GM19193 (cell line): ENCODE data around the gene NTM.

Experiments
- POLR2A ChIP-seq: IDR thresholded peaks from 4 replicates; pipeline ENCODE4 v1.6.1; 2011; ENCODE audit not compliant: insufficient read depth, insufficient read length; ENCODE audit errors: extremely low read depth

The NTM gene

DNA sequence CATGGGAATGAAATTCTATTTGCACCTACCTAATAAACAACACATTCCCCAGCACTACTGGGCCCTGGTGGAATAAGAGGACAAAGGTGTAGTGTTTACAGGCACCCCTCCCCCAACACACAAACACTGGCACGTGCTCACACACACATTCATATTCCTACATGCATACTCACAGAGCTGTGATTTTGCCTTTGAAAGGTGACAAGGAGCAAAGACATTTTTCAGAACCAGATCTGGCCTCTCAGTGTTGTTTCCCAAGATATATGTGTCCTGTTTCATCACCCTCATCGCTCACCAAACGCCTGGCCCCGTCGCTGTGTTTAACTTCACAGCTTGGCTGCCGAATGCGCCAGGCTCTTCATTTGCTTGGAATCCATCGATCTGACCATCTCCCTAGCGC, 292.6 kb downstream of the NTM start:
- no peak for TF ChIP-seq POLR2A

- TF ChIP-seq POLR2A, result no peak
These were observed 293.2 kb downstream of the NTM start for GRCh38 chr11:131663405-131664200.

DNA sequence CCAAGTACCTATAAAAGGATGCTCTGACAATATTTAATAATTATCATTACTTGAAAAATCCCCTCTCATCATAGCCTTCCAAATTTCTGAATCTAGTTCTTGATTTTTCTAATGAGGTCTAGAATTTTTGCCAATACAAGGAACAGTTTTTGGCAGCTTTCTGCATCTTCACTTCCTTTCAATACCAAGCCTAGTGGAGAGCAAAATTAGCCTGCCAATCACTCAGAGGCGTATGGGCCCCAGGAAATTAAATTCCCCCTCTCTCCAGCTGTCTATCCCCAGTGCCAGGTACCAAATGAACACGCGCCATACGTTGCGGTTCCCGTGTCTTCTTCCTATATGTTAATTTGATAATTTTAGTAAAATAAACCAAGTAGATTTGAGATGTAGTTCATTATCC, 293.9 kb downstream of the NTM start:
- no peak for TF ChIP-seq POLR2A

- no peak for TF ChIP-seq POLR2A
These were observed 294.4 kb downstream of the NTM start for GRCh38 chr11:131664816-131665215.

DNA sequence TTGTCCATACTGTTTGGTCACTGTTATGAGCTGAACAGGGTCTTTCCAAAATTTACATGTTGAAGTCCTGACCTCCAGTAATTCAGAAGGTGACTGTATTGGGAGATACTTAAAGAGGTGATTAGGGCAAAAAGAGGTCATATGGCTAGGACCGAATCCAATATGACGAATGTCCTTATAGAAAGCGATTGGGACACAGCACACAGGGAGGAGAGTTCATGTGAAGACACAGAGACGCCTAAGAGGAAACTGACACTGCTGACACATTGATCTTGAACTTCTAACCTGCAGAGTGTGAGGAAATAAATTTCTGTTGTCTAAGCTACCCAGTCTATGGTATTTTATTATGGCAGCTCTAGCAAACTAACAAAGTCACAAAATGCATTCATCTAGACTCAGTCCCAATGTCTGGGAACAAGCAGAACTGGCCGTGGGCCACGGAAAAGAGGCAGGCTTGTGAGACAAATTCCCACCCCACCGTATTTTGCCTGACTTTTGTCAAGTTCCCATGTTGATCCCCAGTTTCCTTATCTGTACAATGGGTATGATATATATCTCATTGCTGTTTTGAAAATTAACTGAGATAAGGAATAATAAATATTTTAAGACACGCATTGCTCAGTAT, 295.0 kb downstream of the NTM start:
- no peak for TF ChIP-seq POLR2A

- TF ChIP-seq POLR2A, result no peak
These were observed 295.6 kb downstream of the NTM start for GRCh38 chr11:131666006-131666405.

GRCh38 chr11:131666617-131667016, 296.2 kb downstream of the NTM start:
- TF ChIP-seq POLR2A, result no peak

DNA sequence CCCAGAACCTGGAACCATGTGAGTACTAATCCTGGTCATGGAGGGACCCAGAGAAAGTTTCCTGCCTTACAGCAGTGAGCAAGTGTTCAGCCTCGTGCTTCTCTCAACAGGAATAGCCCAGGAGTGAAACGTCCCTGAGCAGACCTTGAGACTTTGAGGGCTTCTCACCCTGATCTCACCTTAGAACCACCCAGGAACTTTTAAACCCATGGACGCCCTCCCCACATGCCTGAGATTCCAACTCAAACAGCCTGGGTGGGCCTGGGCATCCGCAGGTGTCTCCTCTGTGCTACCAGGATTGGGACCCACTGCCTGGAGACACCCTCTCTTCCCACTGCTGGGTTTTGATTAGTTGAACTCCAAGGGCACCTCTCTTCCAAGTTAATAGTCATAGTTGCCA, 297.2 kb downstream of the NTM start:
- TF ChIP-seq POLR2A, result no peak

- no peak for TF ChIP-seq POLR2A
These were observed 298.3 kb downstream of the NTM start for GRCh38 chr11:131668500-131669400.

DNA sequence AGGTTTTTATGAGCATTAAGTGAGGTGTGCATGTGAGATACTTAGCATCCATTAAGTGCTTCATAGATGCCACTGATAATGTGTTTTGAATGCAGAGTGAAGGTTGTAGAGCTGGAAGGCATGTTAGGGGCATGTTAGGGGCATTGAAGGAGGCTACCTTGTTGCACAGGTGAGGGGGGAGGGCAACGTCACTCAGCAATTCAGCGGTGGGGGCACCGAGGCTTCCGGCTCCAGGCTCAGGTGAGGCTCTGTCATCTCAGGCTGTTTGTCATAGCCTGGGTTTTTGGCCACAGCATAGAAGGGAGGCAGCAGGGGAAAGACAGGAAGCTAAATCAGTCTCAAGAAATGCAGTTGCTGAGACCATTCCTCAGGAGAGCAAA, 299.0 kb downstream of the NTM start:
- TF ChIP-seq POLR2A, result no peak

- no peak for TF ChIP-seq POLR2A
These were observed 300.5 kb downstream of the NTM start for GRCh38 chr11:131670876-131671275.

GRCh38 chr11:131671320-131671719, 300.9 kb downstream of the NTM start:
- TF ChIP-seq POLR2A, result no peak

- TF ChIP-seq POLR2A, result no peak
These were observed 301.3 kb downstream of the NTM start for GRCh38 chr11:131671734-131672133.

- no peak for TF ChIP-seq POLR2A
These were observed 301.8 kb downstream of the NTM start for GRCh38 chr11:131672191-131672590.

- TF ChIP-seq POLR2A, result no peak
These were observed 303.8 kb downstream of the NTM start for GRCh38 chr11:131674051-131674755.

GRCh38 chr11:131675121-131675888, 304.9 kb downstream of the NTM start:
- TF ChIP-seq POLR2A, result no peak
